ENCODE data around the gene PGAM4. TPM values are rescaled to one million over a fixed set of nuclear protein-coding genes. Genes with fewer than 3 reads are reported as not detected.

PGAM4 gene
- total and polyA plus RNA-seq, 2 of the 13 experiments (the other 11 are each of a cell fraction or from before 2014, with no cell fraction given) = 0.24 to 0.33 TPM

DNA sequence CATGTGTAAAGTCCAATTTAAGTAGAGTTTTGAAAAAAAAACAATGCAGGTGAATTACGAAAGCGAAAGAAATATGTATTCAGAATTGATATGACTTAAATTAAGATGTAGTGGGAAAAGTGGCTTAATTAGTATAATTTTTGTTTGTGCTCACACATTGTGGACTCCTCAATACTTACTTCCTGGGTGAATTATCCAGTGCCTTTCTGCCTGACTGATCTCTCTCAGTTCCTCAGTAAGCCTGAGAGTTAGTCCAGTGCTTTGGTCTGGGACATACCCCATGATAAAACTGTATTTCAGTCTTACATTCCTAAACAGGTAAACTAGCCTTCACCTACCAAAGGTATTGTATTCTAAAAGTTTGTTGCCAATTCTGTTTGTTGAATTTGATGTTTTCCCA is 8.4 kb downstream of the PGAM4 start (continued):
- TF ChIP-seq HNF1B (CRISPR knock-in tag; IDR thresholded peaks at IDR 0.05) (no peak), NCOA2 (CRISPR knock-in tag; IDR thresholded peaks at IDR 0.05) (no peak), GPN1 (CRISPR knock-in tag; IDR thresholded peaks at IDR 0.05; ENCODE audit: borderline replicate concordance) (no peak)
- TF ChIP-seq, protein P1, sequence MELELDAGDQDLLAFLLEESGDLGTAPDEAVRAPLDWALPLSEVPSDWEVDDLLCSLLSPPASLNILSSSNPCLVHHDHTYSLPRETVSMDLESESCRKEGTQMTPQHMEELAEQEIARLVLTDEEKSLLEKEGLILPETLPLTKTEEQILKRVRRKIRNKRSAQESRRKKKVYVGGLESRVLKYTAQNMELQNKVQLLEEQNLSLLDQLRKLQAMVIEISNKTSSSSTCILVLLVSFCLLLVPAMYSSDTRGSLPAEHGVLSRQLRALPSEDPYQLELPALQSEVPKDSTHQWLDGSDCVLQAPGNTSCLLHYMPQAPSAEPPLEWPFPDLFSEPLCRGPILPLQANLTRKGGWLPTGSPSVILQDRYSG (CRISPR knock-in tag; IDR thresholded peaks at IDR 0.05) = no peak

DNA sequence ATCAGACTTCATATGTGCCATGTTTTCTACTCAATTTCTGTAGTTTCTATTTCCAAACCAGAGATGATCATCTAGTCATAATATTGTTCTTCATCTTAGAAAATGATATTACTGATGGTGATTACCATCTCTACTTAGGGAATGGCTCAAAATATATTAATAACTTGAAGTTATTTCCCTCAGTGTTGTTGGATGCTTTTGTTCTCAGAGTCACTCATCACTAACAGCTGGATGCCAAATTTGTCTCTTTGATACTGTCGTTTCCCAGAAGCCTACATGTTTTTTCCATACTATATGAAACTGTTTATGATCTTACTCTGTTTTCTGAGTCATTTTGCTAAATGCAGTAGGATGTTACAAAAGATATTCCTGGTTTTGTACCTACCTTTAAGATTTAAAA is 8.9 kb downstream of the PGAM4 start:
- ATAC-seq = no peak
- WGBS (ENCODE audit: low lambda C conversion rate) = 59% methylated on average over 1 of the region's 1 CpG
- intact Hi-C loops (cut with micrococcal nuclease; ENCODE audit: unreplicated experiment) = no loop called here
- no peak overlapping the region for H3K4me2 ChIP-seq (ENCODE audit: low read depth, low read length)
- no peak overlapping the region for H3K4me3 ChIP-seq (replicated peaks in 1 of 3; ENCODE audit: insufficient read depth in 1 of 3, low read depth in 2 of 3, low read length in 3 of 3)
- POLR2A ChIA-PET = no interaction called here
- H3K27me3 ChIP-seq (ENCODE audit: control insufficient read depth in 1 of 2, insufficient read depth in 2 of 2, low read length in 2 of 2) = no peaks in the 10 kb centered on the region
- no peak overlapping the region for H3K27ac ChIP-seq (ENCODE audit: extremely low read length, insufficient read depth, low read length)
- H2AFZ ChIP-seq (ENCODE audit: low read length) = no peak overlapping the region
- H3K9ac ChIP-seq (ENCODE audit: insufficient read depth, low read depth, low read length) = no peak overlapping the region
- H3K9me3 ChIP-seq (ENCODE audit: low read length) = no peaks in the 10 kb centered on the region
- CTCF ChIA-PET (ENCODE audit: low intra/inter-chr PET ratio, low total read pairs) = no interaction called here
- H4K20me1 ChIP-seq (ENCODE audit: insufficient read depth, low read length) = no peaks in the 10 kb centered on the region
- BruUV-seq (replicated peaks) = no TSS peak
- no peak for DNase-seq (ENCODE audit: low spot score)
- TF ChIP-seq, protein P2, sequence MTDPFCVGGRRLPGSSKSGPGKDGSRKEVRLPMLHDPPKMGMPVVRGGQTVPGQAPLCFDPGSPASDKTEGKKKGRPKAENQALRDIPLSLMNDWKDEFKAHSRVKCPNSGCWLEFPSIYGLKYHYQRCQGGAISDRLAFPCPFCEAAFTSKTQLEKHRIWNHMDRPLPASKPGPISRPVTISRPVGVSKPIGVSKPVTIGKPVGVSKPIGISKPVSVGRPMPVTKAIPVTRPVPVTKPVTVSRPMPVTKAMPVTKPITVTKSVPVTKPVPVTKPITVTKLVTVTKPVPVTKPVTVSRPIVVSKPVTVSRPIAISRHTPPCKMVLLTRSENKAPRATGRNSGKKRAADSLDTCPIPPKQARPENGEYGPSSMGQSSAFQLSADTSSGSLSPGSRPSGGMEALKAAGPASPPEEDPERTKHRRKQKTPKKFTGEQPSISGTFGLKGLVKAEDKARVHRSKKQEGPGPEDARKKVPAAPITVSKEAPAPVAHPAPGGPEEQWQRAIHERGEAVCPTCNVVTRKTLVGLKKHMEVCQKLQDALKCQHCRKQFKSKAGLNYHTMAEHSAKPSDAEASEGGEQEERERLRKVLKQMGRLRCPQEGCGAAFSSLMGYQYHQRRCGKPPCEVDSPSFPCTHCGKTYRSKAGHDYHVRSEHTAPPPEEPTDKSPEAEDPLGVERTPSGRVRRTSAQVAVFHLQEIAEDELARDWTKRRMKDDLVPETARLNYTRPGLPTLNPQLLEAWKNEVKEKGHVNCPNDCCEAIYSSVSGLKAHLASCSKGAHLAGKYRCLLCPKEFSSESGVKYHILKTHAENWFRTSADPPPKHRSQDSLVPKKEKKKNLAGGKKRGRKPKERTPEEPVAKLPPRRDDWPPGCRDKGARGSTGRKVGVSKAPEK (CRISPR knock-in tag; IDR thresholded peaks at IDR 0.05; ENCODE audit: borderline replicate concordance) = no peak
- H3K4me1 ChIP-seq (ENCODE audit: insufficient read depth, low read length) = no peaks in the 10 kb centered on the region
- no peaks in the 10 kb centered on the region for H3K36me3 ChIP-seq (replicated peaks in 1 of 2; ENCODE audit: control insufficient read depth in 1 of 2, insufficient read depth in 2 of 2, low read length in 2 of 2)
- no peak for FAIRE-seq
- in situ Hi-C loops (cut with HindIII; ENCODE audit: extremely low pct_ligation_motif_present, low pct_unique_long_range_greater_than_20kb) = no loop called here
- H3K79me2 ChIP-seq (ENCODE audit: insufficient read depth, low read length) = no peaks in the 10 kb centered on the region
